GM12873 (cell line): ENCODE results near the gene FTCD.

Source experiments
- CTCF ChIP-seq: IDR thresholded peaks from 2 replicates; pipeline ENCODE4 v1.5.1; 2012; ENCODE audit warnings: low read depth, mild to moderate bottlenecking, moderate library complexity, low read length, control low read depth; ENCODE audit not compliant: insufficient read depth; ENCODE audit errors: missing control alignments

Gene FTCD

DNA sequence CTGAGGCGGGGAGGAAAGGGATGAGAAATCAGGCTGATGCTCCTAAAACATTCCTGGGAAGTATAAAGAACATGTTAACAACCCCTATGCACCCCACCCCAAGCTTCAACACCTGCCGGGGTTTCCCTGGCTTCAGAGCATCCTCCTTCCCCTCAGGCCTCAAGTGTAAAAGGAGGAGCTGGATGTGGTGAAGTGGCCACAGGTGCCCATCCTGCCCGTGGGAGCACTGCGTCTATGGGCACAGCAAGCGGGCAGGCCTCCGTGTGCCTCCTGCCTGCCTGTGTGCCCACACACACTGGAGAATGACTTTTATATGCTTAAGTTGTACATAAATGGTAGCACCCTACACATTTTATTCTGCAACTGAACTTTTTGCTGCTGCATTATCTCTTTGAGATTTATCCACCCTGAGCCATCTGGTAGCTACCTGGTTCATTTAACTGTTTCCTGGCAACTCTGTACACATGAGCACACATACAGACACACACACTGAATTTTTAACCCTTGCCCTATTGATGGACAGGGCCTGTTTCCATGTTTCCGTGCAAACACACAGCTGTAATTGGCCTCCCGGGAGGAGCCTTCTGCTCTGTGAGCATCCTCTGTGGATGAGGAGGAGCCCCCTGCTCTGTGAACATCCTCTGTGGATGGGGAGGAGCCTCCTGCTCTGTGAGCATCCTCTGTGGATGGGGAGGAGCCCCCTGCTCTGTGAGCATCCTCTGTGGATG, 13.4 kb upstream of the FTCD start:
- no peak for TF ChIP-seq CTCF

- TF ChIP-seq CTCF, result no peak
These were observed 12.9 kb upstream of the FTCD start for GRCh38 chr21:46168238-46168637.

GRCh38 chr21:46165098-46165497, 9.7 kb upstream of the FTCD start:
- no peak for TF ChIP-seq CTCF

DNA sequence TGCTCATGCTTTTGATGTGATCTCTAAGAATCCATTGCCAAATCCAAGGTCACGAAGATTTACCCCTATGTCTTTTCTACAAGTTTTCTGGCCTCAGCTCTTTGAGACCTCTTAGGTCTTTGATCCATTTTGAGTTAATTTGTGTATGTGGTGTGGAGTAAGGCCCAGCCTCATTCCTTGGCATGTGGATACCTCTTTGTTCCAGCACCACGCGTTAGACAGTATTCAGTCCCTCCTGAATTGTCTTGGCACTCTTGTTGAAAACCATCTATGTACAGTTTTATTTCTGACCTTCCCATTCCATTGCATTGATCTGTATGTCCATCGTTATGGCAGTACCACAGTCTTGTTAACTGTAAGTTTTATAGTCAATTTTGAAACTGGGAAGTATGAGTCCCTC, 8.0 kb upstream of the FTCD start:
- no peak for TF ChIP-seq CTCF

- TF ChIP-seq CTCF, result no peak
These were observed 6.5 kb upstream of the FTCD start for GRCh38 chr21:46161633-46162592.

DNA sequence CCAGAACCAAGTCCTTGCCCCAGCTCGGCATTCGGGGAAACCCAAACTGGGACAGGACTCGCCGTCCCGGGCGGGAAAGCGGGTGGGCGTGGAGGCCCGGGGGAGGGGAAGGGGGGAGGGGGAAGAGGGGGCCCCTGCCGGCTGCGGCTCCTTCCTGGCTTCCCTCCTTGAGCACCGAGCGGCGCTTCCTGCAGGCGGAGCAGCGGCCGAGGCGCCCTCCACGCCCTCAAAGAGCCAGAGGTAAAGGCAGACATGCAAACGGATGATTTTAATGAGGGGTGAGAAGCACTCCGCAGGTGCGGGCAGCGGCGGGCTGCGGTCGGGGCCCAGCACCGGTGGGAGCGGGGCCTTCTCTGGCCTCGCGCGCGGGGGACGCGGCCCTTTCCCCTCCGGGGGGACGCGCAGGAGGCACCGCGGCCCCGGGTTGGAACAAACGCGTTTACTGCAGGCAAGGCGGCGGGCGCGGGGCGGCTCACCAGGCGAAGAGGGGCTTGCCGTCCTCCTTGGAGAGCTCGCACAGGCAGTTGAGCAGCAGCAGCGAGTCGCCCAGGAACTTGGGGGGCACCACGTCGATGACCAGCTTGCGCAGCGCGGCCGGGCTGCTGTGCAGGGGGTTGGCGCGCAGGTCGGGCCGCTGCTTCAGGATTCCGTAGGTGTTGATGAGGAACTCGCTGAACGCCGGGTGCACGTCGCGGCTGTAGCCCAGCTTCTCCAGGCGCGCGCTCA, 5.7 kb upstream of the FTCD start:
- no peak for TF ChIP-seq CTCF

- TF ChIP-seq CTCF, result no peak
These were observed 5.2 kb upstream of the FTCD start for GRCh38 chr21:46160657-46160906.
